Inferior parietal cortex (tissue), 1 donor: Measurements from ENCODE around the gene C9orf57.
"Not testable (repeated sequence)": the region's sequence is repeated elsewhere in the genome, so short reads cannot be mapped to it uniquely, and the experiment has no call there.

Experiments
- DNase-seq: peaks from one replicate; pipeline ENCODE4 v3.0.0-alpha.2; 2016; ENCODE audit errors: extremely low spot score

Gene C9orf57

DNA sequence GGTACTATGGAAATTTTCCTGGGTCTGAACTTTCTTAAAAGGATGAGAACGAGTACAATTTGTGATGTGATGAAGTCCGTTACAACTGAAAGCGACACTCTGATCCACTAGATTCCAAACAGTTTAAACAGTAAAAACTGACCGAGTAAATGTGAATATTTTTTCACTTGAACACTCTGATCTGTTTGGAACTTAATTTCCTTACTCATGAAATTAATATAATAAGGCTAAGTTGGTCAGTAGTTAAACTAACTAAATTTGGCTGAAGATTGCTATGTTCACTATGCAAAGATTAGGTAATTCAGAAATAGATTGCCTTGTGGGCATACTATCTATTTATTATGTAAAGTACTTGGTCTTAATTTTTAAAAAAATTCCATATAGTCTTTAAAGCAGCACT, at the start of gene C9orf57:
C9orf57 (minus strand) TSS at position 101 of the 400 bp plus-strand sequence. CDS start 1,282 bp downstream, outside the sequence.
- DNase-seq = no peak

GRCh38 chr9:72102520-72102919, 42.1 kb upstream of the C9orf57 start:
- no peak for DNase-seq

- not testable (repeated sequence) for DNase-seq
Observed at GRCh38 chr9:72095520-72095919, 35.1 kb upstream of the C9orf57 start.

DNA sequence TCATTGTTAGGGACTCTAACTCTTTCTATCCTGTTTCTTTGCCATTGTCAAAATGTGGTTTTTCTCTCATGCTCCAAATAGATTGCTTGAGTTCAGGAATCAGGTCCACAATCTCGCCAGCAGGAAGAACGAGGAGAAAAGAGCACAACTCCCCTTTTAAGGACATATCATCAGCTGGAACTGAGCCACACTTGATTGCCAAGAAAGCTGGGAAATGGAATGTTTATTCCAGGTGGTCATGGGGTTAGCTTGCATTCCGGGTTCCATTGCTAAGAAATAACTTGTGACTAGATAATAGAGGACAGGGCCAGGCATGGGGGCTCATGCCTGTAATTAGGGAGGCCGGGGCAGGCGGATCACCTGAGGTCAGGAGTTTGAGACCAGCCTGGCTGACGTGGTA, 32.4 kb upstream of the C9orf57 start:
- DNase-seq = no peak

- DNase-seq = no peak
Observed at GRCh38 chr9:72089451-72090130, 29.2 kb upstream of the C9orf57 start.

- DNase-seq = peak; percentile 40
Observed at GRCh38 chr9:72082536-72082935, 22.1 kb upstream of the C9orf57 start.

GRCh38 chr9:72074666-72075065, 14.3 kb upstream of the C9orf57 start:
- DNase-seq = not testable (repeated sequence)

GRCh38 chr9:72065076-72065475, 4.7 kb upstream of the C9orf57 start:
- peak; percentile 29 for DNase-seq

- DNase-seq = no peak
Observed at GRCh38 chr9:72052122-72052521, 8.3 kb downstream of the C9orf57 start.

GRCh38 chr9:72048850-72049249, 11.6 kb downstream of the C9orf57 start:
- DNase-seq = no peak

GRCh38 chr9:72046630-72047456, 13.6 kb downstream of the C9orf57 start:
- no peak for DNase-seq

DNA sequence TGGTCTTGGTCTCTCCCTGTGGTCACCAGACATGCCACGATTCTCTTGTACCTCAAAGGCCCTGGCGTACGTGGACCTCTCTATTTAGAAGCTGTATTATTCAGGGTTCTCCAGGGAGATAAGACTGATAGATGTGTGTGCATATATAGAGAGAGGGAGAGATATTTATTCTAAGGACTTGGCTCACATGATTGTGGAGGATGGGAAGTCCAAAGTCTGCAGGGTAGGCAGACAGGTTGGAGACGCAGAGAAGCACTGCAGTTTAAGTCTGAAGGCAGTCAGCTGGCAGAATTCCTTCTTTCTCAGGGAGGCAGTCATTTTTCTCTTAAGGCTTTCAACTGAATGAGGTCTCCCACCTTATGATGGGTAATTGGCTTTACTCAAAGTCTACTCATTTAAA, 16.3 kb downstream of the C9orf57 start:
- no peak for DNase-seq

DNA sequence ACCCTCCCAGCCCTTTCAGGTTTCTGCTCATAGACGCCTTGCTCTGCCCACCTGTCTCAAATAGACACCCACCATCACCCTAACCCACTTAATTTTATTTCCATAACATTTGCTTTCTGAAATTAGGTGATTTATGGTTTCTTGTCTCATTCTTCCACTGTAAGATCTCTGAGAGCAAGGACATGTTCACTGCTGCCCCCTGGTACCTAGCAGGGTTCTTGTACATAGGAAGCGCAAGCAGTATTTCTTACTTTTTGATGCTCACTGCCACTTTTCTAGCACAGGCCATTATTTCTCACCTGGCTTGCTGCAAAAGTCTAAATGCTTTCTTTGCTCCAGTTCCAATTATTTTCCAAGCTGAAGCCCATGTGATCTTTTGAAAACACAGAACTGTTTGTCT, 16.8 kb downstream of the C9orf57 start:
- no peak for DNase-seq

DNA sequence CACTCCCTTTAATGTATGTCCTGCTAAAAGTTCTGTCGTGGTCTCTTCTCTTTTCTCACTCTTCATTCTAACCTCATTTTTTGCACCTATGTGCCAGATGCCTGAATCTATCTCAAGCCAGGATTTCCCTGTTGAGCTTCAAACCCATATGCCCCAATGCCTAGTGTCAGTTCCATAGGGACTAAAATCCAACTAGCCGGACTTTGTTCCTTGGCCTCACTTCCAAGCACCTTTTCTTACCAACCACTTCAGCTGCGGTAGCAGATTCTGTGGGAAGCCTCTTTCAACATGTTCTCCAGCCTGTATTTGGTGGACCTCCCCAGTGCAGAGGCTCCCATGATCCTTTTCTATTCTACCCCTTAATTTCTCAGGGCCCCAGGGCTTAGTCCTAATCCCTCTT, 17.5 kb downstream of the C9orf57 start:
- DNase-seq = no peak

DNA sequence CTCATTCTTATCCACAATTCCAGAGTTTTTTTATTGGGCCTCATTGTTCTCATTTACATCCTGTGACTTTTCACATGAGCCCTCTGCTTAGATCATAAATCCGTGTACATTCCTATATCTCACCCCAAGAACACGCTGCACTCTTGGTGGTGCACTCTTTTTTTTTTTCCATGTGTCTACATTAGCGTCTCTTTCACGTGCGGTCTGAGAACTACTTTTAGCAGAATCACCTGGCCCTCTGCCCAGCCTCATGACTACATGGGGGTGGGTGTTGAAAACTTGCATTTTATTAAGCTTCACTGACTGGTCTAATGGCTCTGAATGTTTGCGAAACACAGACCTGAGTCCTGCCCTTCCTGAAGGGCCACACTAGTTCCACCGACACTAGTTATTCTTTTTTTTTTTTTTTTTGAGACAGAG, 18.6 kb downstream of the C9orf57 start:
- no peak for DNase-seq

GRCh38 chr9:72041369-72041768, 19.0 kb downstream of the C9orf57 start:
- no peak for DNase-seq

- no peak for DNase-seq
Observed at GRCh38 chr9:72039532-72039931, 20.9 kb downstream of the C9orf57 start.

DNA sequence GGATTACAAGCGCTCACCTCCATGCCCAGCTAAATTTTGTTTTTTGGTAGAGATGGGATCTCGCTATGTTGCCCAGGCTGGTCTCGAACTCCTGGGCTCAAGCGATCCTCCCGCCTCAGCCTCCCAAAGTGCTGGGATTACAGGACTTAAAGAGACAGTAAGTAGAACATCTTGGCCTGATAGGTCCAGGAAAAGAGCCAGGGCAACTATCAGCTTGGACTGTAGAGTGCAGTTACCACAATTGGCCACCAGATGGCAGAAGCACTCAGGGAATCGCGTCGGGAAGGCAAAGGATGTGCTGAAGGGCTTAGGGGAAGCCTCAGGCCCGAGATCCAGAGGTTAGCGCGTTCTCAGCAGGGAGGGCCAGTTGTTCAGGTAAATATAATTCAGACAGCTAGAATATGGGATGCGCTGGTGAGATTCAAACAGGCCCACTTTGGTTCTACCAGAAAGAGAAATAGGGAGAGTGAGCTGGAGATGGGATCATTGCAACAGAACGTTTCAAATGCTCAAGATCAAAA, 21.5 kb downstream of the C9orf57 start:
- peak; percentile 96 for DNase-seq

DNA sequence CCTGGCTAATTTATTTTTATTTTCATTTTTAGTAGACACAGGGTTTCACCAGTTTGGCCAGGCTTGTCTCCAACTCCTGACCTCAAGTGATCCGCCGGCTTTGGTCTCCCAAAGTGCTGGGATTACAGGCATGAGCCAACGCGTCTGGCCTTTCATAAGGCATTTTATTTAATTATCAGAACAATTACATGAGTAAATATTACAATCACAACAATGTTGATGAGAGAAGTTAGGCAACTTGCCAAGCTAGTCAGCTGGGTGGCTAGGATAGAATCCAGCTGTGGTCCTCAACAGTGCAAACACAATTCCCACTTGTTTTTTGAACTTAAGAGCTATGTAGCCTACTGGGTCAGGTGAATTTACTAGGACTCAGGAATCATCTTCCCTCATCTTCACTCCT, 22.0 kb downstream of the C9orf57 start:
- DNase-seq = no peak

- DNase-seq = no peak
Observed at GRCh38 chr9:72037571-72037970, 22.8 kb downstream of the C9orf57 start.

DNA sequence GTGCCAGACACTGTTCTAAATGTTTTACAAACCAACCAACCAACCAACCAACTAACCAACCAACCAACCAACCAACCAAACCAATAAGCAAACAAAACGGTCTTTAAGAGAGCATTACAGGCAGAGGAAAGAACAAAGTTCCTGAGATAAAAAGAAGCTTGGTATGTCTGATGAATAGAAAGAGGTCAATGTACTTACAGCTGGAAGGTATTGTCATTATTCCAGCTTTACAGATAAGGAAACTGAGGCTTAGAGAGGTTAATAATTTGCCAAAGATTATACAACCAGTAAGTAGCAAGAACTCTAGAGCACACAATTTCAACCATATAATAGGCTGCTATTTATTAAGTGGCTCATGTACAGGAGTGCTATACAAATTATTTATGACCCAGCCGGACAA, 29.6 kb downstream of the C9orf57 start:
- DNase-seq = no peak

GRCh38 chr9:72029986-72030385, 30.4 kb downstream of the C9orf57 start:
- no peak for DNase-seq

- no peak for DNase-seq
Observed at GRCh38 chr9:72025906-72026305, 34.5 kb downstream of the C9orf57 start.
